ENCODE data around the gene TFEB.

The TFEB gene

GRCh38 chr6:41763470-41763869, 28.1 kb upstream of the TFEB start:
- no peak for DNase-seq (ENCODE audit: low read depth)

GRCh38 chr6:41759905-41760579, 24.6 kb upstream of the TFEB start:
- DNase-seq (ENCODE audit: low read depth) = no peak

DNA sequence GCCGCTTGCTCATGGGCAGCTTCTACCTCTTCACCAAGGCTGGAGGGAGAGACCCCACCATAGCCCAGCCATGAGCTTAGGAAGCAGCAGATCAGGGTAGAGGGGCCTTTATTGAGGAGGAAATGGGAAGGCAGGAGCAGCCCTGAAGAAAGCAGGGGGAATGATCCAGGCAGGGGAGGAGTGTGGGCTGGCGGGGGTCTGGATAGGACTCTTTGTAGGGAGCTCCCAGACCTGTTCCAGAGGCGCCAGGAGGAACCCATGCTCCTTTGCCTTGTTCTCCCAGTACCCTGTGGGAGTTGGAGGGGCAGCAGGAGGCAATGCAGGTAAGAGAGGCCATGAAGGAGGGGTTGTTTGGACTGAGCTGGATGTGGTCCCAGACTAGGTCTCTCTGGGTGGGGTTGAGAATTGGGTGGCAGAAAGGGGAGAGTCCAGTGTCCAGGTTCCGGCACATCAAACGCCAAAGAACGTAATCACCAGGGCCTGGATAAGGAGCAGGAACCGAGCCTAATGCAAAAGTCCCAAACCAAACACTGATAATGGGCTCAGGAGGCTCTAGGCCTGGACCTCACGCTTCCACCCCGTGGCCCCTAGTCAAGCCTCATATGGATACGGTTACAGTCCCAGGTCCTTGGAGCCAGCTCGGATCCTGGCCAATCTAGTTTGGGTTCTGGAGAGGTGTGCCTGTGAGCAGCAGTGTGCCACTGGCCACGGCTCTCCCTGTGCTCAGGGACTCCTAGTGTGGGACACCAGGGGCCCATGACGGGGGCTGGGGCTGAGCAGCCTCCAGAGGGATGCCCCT, 23.9 kb upstream of the TFEB start:
- DNase-seq (ENCODE audit: low read depth) = no peak

GRCh38 chr6:41758641-41759035, 23.2 kb upstream of the TFEB start:
- DNase-seq (ENCODE audit: low read depth) = no peak

DNA sequence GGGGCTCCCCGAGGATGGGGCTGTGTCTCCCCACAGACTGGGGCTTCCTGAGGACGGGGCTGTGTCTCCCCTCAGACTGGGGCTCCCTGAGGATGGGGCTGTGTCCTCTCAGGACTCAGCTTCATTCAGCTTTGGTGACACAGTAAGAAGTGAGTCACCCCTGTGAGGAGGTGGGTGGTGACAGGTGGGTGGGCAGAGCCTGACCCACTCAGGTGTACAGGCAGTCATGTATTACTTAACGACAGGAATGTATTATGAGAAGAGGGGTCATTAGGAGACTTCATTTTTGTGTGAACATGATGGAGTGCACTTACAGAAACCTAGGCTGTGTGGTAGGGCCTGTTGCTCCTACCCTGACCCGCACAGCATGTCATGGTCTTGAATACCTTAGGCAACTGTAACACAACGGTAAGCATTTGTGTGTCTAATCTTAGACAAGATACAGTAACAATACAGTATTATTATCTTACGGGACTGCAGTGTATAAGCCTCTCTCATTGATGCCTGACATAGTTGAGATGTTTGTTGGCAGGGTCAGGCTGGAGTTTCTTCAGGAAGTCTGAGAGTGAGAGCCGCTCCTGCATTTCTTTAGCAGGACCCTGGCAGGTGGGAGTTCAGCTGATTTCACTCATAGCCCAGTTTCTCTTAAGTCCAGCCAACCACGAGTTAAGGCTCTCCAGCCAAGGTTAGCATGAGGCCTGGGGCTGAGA, 22.7 kb upstream of the TFEB start:
- DNase-seq (ENCODE audit: low read depth) = peak; percentile 40

DNA sequence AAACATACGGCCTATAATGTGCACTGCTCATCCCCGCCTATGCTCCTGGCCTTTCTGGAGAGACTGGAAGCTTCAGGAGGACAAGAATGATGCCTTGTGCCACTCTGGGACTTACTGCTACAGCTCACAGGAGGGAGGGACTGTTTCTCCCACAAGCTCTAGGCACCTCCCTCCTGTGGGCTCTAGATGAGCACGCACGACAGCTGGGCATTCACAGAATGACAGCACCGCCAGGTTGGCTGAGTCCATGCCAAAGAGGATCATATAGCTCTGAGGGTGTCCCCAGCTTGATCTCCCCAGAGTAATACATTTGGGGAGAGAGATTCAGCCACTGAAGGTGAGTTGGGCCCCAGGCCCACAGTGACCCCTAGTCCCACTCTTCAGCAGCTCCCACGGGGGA, 21.9 kb upstream of the TFEB start:
- DNase-seq (ENCODE audit: low read depth) = no peak

GRCh38 chr6:41756354-41756753, 20.9 kb upstream of the TFEB start:
- no peak for DNase-seq (ENCODE audit: low read depth)

GRCh38 chr6:41755895-41756294, 20.5 kb upstream of the TFEB start:
- no peak for DNase-seq (ENCODE audit: low read depth)

DNA sequence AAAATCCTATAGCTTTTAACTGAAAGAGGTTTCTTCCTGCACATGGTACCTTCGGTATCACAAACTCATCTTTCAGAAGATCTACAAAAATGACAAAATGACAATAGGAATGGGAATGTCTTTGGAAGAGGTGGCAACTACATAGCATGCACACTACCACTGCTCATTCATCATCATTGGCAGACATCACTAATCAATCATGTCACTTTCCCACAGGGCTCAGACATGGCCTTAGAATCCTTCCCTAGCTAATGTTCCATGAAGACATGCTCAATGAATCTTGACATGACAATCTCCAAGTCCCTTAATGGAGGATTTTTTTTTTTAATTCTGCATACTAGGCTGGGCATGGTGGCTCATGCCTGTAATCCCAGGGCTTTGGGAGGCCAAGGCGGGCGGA, 15.0 kb upstream of the TFEB start:
- DNase-seq (ENCODE audit: low read depth) = no peak

DNA sequence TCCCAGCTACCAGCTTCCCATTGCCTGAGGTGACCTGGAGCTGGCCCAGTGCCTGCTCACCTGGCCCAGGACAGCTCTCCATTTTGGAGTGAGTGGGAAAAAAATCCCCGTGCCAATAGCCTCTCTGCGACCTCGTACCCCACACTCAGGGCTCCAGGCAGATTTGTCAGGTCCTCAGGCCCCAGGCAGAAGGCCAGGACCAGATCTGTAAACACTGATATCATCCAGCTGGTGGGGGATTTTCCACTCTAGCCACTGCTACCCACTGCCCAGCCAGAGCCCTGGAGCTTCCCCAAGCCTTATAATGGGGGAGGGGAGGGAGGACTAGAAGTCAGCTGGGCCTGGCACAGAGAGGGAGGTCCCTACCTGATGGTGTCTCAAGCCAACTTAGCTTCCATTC, 13.1 kb upstream of the TFEB start:
- DNase-seq (ENCODE audit: low read depth) = peak; percentile 29

- no peak for DNase-seq (ENCODE audit: low read depth)
Measured at GRCh38 chr6:41748102-41748477, 12.7 kb upstream of the TFEB start.

GRCh38 chr6:41747256-41748101, 12.1 kb upstream of the TFEB start, which contains the start of gene PGC:
PGC (minus strand) TSS chr6:41747397; CDS start chr6:41747334, 63 bp downstream.
- no peak for DNase-seq (ENCODE audit: low read depth)

GRCh38 chr6:41746107-41746506, 10.7 kb upstream of the TFEB start:
- DNase-seq (ENCODE audit: low read depth) = no peak

GRCh38 chr6:41744236-41744787, 8.9 kb upstream of the TFEB start:
- DNase-seq (ENCODE audit: low read depth) = no peak

- DNase-seq (ENCODE audit: low read depth) = no peak
Measured at GRCh38 chr6:41743406-41744235, 8.2 kb upstream of the TFEB start.

GRCh38 chr6:41741625-41742490, 6.5 kb upstream of the TFEB start:
- DNase-seq (ENCODE audit: low read depth) = no peak

GRCh38 chr6:41740366-41741162, 5.2 kb upstream of the TFEB start:
- DNase-seq (ENCODE audit: low read depth) = no peak

DNA sequence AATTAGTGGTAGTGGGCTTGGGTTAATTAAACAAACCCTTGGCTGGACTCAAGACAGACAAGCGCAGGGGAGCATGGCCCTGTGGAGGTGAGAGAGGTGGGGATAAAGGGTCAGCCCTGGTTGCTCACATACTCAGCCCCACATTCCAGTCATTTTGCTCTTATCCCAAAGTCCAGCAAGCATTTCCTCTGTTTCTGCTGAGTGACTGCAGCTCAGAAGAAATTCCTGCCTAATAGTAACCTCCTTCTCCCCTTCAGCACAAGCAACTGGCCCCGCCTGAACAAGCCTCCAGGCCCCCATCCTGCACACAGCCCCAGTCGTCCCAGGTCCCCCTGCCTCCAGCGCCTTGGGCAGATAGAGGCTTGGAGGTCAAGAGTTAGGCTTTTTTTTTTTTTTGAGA, 3.6 kb upstream of the TFEB start:
- no peak for DNase-seq (ENCODE audit: low read depth)

DNA sequence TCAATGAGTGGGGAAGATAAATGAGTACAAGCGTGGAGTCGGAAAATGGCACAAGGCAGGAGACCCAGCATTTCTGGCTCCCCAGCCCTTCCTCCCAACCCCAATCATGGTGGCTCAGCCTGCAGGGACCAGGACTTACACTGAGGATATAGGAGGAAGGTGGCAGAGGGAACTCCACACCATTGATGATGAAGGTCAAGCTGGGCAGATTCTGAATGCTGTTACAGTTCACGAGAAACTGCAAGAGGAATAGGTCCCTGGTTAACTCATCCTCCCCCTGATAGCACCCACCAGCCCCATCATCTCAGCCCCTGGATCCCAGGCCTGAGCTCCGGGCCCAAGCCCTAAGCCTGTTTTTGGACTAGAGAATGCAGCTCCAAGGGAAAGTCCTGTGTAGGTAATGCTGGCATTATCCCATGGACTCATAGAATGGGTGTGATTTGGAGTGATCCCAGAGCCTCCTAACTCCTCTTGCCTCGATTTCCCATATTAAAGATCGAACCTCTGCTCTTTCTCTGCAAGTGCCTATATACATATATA, 2.3 kb upstream of the TFEB start:
- no peak for DNase-seq (ENCODE audit: low read depth)

All from iris pigment epithelial cell (primary cell).